Measurements from ENCODE around the gene NUFIP1.
"Not testable (repeated sequence)": the region's sequence is repeated elsewhere in the genome, so short reads cannot be mapped to it uniquely, and the experiment has no call there.

The NUFIP1 gene

GRCh38 chr13:44919104-44919804 is 70.0 kb downstream of the NUFIP1 start:
- no peak for DNase-seq

- DNase-seq, result peak; percentile 78
These were observed 70.8 kb downstream of the NUFIP1 start for GRCh38 chr13:44918326-44919103.

- DNase-seq, result peak; percentile 92
These were observed 71.5 kb downstream of the NUFIP1 start for GRCh38 chr13:44917589-44918325.

GRCh38 chr13:44912278-44913016 is 76.8 kb downstream of the NUFIP1 start:
- no peak for DNase-seq

DNA sequence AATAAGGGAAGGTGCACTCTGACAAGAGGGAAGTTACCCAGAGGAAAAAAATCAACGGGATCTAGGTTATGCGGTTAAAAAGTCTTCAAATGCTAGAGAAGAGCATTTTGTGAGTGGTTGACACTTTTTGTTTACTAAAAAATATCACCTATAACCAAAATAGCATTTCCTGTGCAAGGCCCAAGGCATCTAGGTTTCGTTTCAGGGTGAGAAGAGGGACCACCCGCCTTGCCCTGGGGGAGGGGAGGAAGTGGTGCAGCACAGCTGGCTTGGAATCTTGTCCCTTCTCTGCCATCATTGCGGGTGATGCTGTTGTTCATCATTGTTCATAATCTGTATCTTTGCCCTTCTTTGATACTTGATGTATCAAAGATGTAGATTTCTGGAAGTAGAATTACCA is 80.6 kb downstream of the NUFIP1 start:
- no peak for DNase-seq

DNA sequence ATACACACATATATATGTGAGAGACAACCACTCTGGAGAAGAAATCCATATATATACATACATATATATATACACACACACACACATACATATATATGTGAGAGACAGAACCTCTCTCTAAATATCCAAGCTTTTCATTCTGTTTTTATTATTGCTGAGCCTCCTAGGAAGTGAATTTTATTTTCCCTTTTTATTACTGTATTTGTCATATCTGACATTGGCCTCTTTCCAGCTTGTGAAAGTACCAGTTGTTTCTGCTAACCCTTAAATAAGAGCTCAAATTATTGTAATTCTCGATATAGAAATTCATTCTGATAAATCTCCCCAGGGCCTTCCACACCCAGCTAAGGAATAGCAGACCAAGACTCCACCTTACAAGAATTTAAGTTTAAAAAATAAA is 81.0 kb downstream of the NUFIP1 start:
- no peak for DNase-seq

DNA sequence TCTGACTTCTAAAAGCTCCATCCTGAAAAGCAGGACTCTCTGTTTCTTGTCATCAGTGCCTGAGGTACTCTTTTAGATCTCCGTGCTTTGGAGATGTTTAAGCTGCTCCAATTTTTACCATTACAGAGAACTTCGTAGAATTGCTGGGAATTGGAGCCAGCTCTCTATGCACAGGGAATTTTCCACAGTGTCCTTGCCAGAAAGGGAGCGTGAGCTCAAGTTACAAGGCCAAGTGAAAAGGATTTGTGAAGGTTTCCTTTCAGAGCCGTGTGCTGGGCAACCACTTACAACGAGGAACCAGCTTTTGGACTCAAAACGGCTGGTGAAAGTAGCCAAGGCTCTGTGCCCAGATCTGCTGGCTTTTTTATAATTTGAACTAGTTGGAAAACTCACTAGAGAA is 82.6 kb downstream of the NUFIP1 start:
- no peak for DNase-seq

- DNase-seq, result no peak
These were observed 83.0 kb downstream of the NUFIP1 start for GRCh38 chr13:44906230-44906629.

DNA sequence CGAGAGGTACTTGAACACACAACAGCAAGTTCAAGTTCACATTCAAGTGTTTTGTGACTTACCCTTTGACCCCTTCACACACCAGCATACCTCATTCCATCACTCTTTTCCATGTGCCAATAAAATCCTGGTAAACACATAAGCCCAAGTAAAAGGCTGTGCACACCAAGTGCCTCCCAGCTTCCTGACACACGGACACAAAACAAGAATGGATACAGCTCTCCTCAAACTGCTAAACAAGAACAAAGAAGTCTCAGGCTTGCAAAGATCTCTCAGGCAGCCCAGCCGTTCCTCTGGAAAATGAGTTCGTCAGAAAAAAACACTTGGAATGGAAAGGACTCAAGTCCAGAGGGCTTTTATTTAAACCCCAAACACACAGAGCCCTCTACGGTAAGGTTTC is 83.7 kb downstream of the NUFIP1 start:
- DNase-seq, result no peak

DNA sequence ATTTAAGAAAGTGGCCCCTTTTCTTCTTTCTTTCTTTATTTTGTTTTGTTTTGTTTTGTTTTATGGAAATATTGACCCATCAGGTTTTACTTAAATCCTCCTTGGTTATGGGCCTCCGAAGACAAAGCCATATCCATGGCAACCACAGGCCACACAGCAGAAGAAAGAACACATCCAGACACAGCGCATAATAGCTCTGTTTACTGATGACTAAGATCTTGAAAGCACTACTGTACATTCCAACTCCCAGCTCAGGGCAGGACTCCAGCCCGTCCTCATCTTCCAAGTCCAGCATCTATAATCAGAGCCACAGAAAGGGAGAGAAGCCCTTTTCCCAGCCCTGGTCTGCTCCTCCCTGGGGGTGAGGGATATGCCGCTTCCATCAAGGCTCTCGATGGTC is 84.3 kb downstream of the NUFIP1 start:
- no peak for DNase-seq

DNA sequence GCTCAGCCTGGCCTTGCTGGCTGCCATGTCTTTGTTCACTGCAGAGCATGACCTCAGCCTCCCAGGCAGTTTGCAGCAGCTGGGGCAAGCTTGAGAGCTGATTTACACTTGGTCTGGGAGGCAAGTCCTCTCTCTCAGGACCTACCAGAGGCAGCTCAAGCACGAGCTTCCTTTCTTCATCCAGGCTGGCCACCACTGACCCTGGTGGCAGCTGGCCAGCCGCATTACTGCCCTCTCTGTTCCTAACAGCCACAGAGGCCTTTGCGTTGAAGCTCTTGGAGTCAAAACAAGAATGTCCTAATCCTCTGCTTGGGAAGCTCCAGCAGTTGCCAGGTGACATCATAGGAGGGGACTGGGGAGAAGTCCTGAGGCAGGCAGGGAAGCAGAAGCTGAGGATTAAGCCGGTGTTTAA is 85.7 kb downstream of the NUFIP1 start:
- DNase-seq, result no peak

DNA sequence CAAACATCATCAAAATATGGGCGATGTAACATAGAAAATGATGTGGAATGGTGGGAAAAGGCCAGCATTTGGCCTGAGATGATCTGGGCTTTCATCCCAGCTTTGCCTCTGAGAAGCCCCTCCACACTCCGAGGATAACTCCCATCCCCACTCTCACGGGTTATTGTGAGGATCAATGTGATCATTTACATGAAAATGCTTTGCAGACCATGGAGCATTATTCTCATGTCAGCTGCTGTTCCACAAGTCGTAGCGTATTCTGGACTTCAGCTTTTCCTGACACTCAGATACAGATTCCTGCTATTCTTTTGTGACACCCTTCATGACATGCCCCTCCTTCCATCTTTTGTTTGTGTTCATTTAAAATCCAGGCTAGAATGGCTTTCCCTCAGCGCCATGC is 86.5 kb downstream of the NUFIP1 start:
- DNase-seq, result no peak

GRCh38 chr13:44899967-44900366 is 89.3 kb downstream of the NUFIP1 start:
- no peak for DNase-seq

DNA sequence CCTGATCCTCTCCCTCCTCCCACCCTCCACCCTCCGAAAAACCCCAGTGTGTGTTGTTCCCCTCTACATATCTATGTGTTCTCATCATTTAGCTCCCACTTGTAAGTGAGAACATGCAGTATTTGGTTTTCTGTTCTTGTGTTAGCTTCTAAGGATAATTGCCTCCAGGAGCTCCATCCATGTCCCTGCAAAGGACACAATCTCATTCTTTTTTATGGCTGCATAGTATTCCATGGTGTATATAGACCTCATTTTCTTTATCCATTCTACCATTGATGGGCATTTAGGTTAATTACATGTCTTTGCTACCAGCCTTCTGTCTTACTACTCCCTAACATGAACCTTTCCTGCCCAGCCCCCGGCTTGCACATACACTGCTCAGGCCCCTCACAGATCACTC is 91.0 kb downstream of the NUFIP1 start:
- DNase-seq, result not testable (repeated sequence)

DNA sequence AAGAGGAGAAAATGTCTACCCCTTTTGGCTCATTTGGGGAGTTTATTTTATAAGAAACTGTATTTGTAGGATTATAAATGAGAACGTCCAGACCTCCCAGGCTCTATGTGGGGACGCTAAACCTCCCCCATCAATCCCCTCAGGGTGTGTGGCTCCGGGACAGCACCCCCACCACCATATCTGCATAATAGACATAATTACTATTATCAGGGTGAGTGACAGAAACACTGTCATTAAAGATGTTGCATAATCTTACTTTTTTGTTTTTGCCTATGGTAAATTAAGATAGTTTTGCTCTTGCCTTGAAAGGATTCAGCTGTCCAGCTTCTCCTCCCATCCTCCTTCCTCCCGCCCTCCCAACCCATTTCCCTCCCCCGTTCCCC is 93.3 kb downstream of the NUFIP1 start:
- DNase-seq, result no peak

DNA sequence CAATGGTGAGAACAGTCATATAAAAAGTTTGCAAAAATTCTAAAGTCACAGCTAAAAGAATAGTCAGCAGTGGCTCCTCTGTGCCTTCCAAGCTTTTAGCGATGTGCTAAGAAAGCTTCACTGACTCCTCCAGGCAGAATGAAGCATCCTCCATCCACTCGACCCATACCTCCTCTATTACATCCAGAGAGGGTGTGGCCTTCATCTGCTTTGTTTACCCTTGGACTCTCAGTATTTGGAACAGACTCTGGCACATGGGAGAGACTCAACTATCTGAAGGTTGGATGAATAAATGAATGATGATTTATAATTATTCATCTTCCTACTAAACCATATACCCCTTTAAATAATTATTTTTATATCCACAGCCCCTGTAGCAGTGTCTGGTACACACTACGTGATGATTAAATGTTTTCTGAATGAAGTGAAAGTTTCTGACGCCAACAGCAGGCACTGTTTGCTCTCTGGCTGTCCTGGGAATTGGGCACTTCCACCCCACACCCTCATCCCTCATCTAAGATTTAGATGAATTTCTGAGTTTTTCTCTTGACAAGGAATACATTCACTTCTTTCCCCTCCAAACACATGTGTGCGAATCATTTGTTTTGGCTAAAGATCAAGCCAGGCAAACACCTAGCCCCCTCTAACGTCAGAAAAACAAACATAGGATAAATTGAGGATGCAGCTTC is 93.9 kb downstream of the NUFIP1 start:
- DNase-seq, result no peak

DNA sequence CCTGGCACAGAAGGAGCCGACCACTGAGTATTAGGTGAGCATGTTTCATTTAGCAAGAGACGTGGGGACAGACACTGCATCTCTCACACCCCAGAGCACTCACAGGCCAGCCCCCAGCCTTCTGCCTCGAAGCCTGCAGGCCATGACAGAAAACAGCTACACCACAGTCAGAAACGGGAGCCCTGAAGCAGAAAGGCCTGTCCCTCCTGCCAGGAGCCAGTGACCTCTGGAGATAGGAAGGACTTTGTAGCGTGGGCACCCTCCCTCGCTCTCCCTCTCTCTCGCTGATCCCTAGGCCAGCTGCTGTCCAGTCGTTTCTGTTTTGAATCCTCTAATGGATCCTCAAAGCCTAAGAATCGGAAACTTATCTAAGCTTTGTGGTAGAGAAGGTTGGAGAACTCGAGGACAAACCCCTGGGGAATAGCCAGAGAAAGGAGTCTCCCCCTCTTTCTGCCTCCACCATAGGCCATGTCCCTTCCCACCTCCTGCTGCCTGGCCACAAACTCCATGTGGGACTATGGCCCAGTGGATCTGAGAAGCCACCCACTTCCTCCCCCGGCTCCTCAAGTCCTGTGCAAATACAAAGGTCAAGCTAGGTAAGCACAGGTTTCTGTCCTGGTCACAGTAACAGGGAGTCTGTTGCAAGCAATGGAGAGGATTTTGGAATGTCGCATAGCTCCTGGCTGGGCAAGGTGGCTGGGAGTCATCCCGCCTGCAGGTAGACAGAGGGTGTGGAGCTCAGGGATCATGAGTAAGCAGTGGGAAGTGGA is 95.1 kb downstream of the NUFIP1 start:
- no peak for DNase-seq

Data from stimulated activated naive CD4-positive, alpha-beta T cell treated with Interleukin-2 at 50 U/mL for 16 hours (primary cell).